HEK293T (cell line): Measurements from ENCODE around the gene TMEM135.

Experiments
- CTCF ChIA-PET: fragments of 350-600 bp; formaldehyde crosslinking; extraction: SDS; loops from one replicate; lab custom pipeline; 2021; ENCODE audit warnings: antibody characterized with exemption, inconsistent platforms; lab: Yijun Ruan, JAX
- POLR2A ChIA-PET: fragments of 350-600 bp; formaldehyde crosslinking; extraction: SDS; loops from one replicate; lab custom pipeline; 2020; ENCODE audit warnings: antibody characterized with exemption, inconsistent platforms; lab: Yijun Ruan, JAX
- DNase-seq: peaks from one replicate; pipeline ENCODE4 v3.0.0; 2012; ENCODE audit warnings: mixed read lengths; ENCODE audit errors: extremely low spot score
- ARNT ChIP-seq: fragments of 450-650 bp; IDR thresholded peaks from 2 replicates; pipeline ENCODE4 v1.6.1; 2017; ENCODE audit warnings: mild to moderate bottlenecking
- BHLHE40 ChIP-seq: fragments of 450-650 bp; IDR thresholded peaks from 2 replicates; pipeline ENCODE4 v1.6.1; 2016; ENCODE audit warnings: mild to moderate bottlenecking, moderate library complexity, borderline replicate concordance
- CTBP1 ChIP-seq: fragments of 450-650 bp; IDR thresholded peaks from 2 replicates; pipeline ENCODE4 v1.6.1; 2016; ENCODE audit warnings: borderline replicate concordance
- ELF4 ChIP-seq: fragments of 450-650 bp; IDR thresholded peaks from 2 replicates; pipeline ENCODE4 v1.6.1; 2017; ENCODE audit warnings: antibody characterized with exemption
- FOXA1 ChIP-seq: fragments of 450-650 bp; IDR thresholded peaks from 2 replicates; pipeline ENCODE4 v1.6.1; 2016; ENCODE audit warnings: mild to moderate bottlenecking
- FOXK2 ChIP-seq: fragments of 450-650 bp; IDR thresholded peaks from 2 replicates; pipeline ENCODE4 v1.6.1; 2016; ENCODE audit warnings: mild to moderate bottlenecking
- FOXM1 ChIP-seq: fragments of 450-650 bp; IDR thresholded peaks from 2 replicates; pipeline ENCODE4 v1.6.1; 2017; ENCODE audit warnings: mild to moderate bottlenecking, borderline replicate concordance
- HDGF ChIP-seq: fragments of 450-650 bp; IDR thresholded peaks from 2 replicates; pipeline ENCODE4 v1.6.1; 2017; ENCODE audit warnings: antibody characterized with exemption, borderline replicate concordance
- L3MBTL2 ChIP-seq: fragments of 450-650 bp; conservative IDR thresholded peaks from 2 replicates; pipeline ENCODE4 v1.6.1; 2016; ENCODE audit warnings: mild to moderate bottlenecking
- LEF1 ChIP-seq: fragments of 450-650 bp; IDR thresholded peaks from 2 replicates; pipeline ENCODE4 v1.6.1; 2017; ENCODE audit warnings: mild to moderate bottlenecking, borderline replicate concordance
- NFRKB ChIP-seq: fragments of 450-650 bp; IDR thresholded peaks from 2 replicates; pipeline ENCODE4 v1.6.1; 2016; ENCODE audit warnings: mild to moderate bottlenecking, moderate library complexity
- PKNOX1 ChIP-seq: fragments of 450-650 bp; IDR thresholded peaks from 2 replicates; pipeline ENCODE4 v1.6.1; 2016
- SP1 ChIP-seq: fragments of 450-650 bp; IDR thresholded peaks from 2 replicates; pipeline ENCODE4 v1.6.1; 2017
- SUZ12 ChIP-seq: fragments of 450-650 bp; IDR thresholded peaks from 2 replicates; pipeline ENCODE4 v1.6.1; 2016; ENCODE audit warnings: mild to moderate bottlenecking
- TARDBP ChIP-seq: fragments of 450-650 bp; IDR thresholded peaks from 2 replicates; pipeline ENCODE4 v1.6.1; 2016
- ZNF384 ChIP-seq: fragments of 450-650 bp; IDR thresholded peaks from 2 replicates; pipeline ENCODE4 v1.6.1; 2016

Gene TMEM135

GRCh38 chr11:87176044-87176443, 138.3 kb downstream of the TMEM135 start:
- no peak for TF ChIP-seq LEF1
- no peak for TF ChIP-seq TARDBP
- TF ChIP-seq ELF4 = no peak
- no peak for TF ChIP-seq CTBP1
- no peak for TF ChIP-seq ZNF384
- no peak for TF ChIP-seq SP1
- no peak for TF ChIP-seq ARNT
- TF ChIP-seq BHLHE40 = no peak
- TF ChIP-seq FOXK2 = no peak
- no peak for TF ChIP-seq L3MBTL2
- TF ChIP-seq PKNOX1 = no peak
- no peak for TF ChIP-seq NFRKB
- no peak for TF ChIP-seq FOXM1
- TF ChIP-seq SUZ12 = no peak
- no peak for TF ChIP-seq FOXA1
- no peak for TF ChIP-seq HDGF
- CTCF ChIA-PET = no interaction called here
- POLR2A ChIA-PET = no interaction called here
- DNase-seq = no peak

DNA sequence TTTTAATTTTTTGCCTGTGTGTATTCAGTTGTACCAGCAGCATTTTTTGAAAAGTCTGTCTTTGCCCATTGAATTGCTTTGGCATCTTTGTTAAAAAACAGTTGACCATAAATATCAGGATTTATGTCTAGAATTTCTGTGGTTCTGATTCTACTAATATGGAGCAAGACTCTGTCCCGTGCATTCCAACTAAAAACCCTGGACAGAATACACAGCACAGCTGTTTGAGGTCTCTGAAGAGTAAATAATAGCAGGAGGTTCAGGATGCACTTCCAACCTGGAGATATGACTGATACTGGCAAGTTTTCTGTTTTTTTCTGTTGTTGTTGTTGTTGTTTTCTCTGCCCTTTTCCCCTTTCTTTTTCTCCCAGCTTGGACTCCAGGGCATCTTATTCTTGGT, 141.9 kb downstream of the TMEM135 start:
- TF ChIP-seq SP1 = no peak
- no peak for TF ChIP-seq HDGF
- no peak for TF ChIP-seq ZNF384
- TF ChIP-seq NFRKB = no peak
- no peak for TF ChIP-seq SUZ12
- no peak for TF ChIP-seq FOXA1
- no peak for TF ChIP-seq BHLHE40
- TF ChIP-seq TARDBP = no peak
- no peak for TF ChIP-seq PKNOX1
- TF ChIP-seq ARNT = no peak
- TF ChIP-seq L3MBTL2 = no peak
- ChIA-PET POLR2A (no interaction called here), CTCF (no interaction called here)
- DNase-seq = no peak

GRCh38 chr11:87180742-87181141, 143.0 kb downstream of the TMEM135 start:
- no peak for DNase-seq
- ChIA-PET CTCF (no interaction called here), POLR2A (no interaction called here)
- TF ChIP-seq SP1 = no peak
- no peak for TF ChIP-seq ARNT
- TF ChIP-seq CTBP1 = no peak
- TF ChIP-seq FOXA1 = no peak
- no peak for TF ChIP-seq FOXM1
- no peak for TF ChIP-seq NFRKB
- TF ChIP-seq ZNF384 = no peak
- TF ChIP-seq HDGF = no peak
- no peak for TF ChIP-seq ELF4

DNA sequence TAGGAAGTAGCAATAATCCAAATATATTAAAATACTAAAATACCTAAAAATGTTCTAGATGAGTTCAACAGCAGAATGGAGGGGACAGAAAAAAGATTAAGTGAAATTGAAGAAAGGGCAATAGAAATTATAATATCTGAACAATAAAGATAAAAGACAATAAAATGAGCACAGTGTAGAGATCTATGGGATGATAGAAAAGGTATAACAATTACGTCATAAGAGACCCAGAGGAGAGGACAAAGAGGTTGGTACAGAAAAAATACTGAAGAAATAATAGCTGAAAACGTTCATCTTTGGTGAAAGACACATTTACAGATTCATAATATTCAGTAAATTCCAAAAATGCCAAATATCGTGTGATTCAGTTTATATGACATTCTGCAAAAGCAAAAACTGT, 143.4 kb downstream of the TMEM135 start:
- CTCF ChIA-PET = no interaction called here
- TF ChIP-seq NFRKB = no peak
- no peak for TF ChIP-seq LEF1
- TF ChIP-seq FOXA1 = no peak
- no peak for TF ChIP-seq ELF4
- TF ChIP-seq HDGF = no peak
- no peak for TF ChIP-seq PKNOX1
- TF ChIP-seq ARNT = no peak
- no peak for TF ChIP-seq ZNF384
- TF ChIP-seq FOXM1 = no peak
- TF ChIP-seq CTBP1 = no peak
- TF ChIP-seq L3MBTL2 = no peak
- no peak for TF ChIP-seq BHLHE40
- no peak for TF ChIP-seq FOXK2
- POLR2A ChIA-PET = no interaction called here
- DNase-seq = no peak

- POLR2A ChIA-PET = no interaction called here
- CTCF ChIA-PET = no interaction called here
- DNase-seq = no peak
- TF ChIP-seq L3MBTL2 = no peak
- TF ChIP-seq TARDBP = no peak
- no peak for TF ChIP-seq SUZ12
- TF ChIP-seq CTBP1 = no peak
- no peak for TF ChIP-seq LEF1
- TF ChIP-seq PKNOX1 = no peak
- no peak for TF ChIP-seq FOXK2
- no peak for TF ChIP-seq ZNF384
- no peak for TF ChIP-seq NFRKB
- TF ChIP-seq ELF4 = no peak
- TF ChIP-seq SP1 = no peak
These were observed 147.5 kb downstream of the TMEM135 start for GRCh38 chr11:87185228-87185627.

GRCh38 chr11:87187076-87187475, 149.3 kb downstream of the TMEM135 start:
- TF ChIP-seq FOXK2 (no peak), FOXA1 (no peak), ELF4 (no peak), SUZ12 (no peak), HDGF (no peak), SP1 (no peak), PKNOX1 (no peak), L3MBTL2 (no peak)
- ChIA-PET POLR2A (no interaction called here), CTCF (no interaction called here)
- no peak for DNase-seq
